Measurements from ENCODE around the gene AGPAT4. TPM values are rescaled to one million over a fixed set of nuclear protein-coding genes. Genes with fewer than 3 reads are reported as not detected.

The AGPAT4 gene
- total RNA-seq, 1 experiment from 2014 or later: 22.0 TPM

GRCh38 chr6:161279677-161280415 lies 6.0 kb upstream of the AGPAT4 start:
- Histone ChIP-seq H2BK120ac (ENCODE audit: low read depth, low read length, poor library complexity, severe bottlenecking) (no peak overlapping the region), H3K9me3 (ENCODE audit: control insufficient read depth, low read depth, low read length) (peaks cover 5% of the 10 kb centered on the region), H2AK5ac (ENCODE audit: insufficient read length, low read length) (no peak overlapping the region), H3T11ph (ENCODE audit: low read length) (no peak overlapping the region), H3K4me2 (ENCODE audit: insufficient read depth, insufficient read length, low read length) (no peak overlapping the region), H3K23me2 (ENCODE audit: insufficient read length, low read depth, low read length, poor library complexity, severe bottlenecking) (no peaks in the 10 kb centered on the region), H3K23ac (ENCODE audit: insufficient read length, low read depth, low read length) (no peak overlapping the region), H3K4me1 (ENCODE audit: insufficient read depth, low read length) (no peaks in the 10 kb centered on the region), H4K5ac (ENCODE audit: insufficient read length, low read depth, low read length) (no peak overlapping the region), H3K79me2 (ENCODE audit: insufficient read depth, low read length) (no peaks in the 10 kb centered on the region), H3K56ac (ENCODE audit: insufficient read length, low read depth, low read length) (no peak overlapping the region), H2BK12ac (ENCODE audit: insufficient read length, low read depth, low read length) (no peak overlapping the region), H3K18ac (ENCODE audit: insufficient read length, low read depth, low read length) (no peak overlapping the region), H2AFZ (ENCODE audit: low read length) (no peak overlapping the region), H3K27ac (ENCODE audit: insufficient read length, low read depth, low read length) (no peak overlapping the region), H2BK5ac (ENCODE audit: insufficient read length, low read length) (no peak overlapping the region), H3K9ac (ENCODE audit: extremely low read depth, insufficient read length, low read length) (no peak overlapping the region), H3K79me1 (ENCODE audit: insufficient read depth, low read depth, low read length, poor library complexity, severe bottlenecking) (no peaks in the 10 kb centered on the region), H2BK15ac (ENCODE audit: low read depth, low read length) (no peak overlapping the region), H4K20me1 (ENCODE audit: control insufficient read depth, insufficient read depth, insufficient read length) (no peaks in the 10 kb centered on the region), H3K4ac (ENCODE audit: low read depth, low read length) (no peak overlapping the region), H4K91ac (ENCODE audit: insufficient read length, low read depth, low read length) (no peak overlapping the region), H3K27me3 (ENCODE audit: insufficient read depth, low read length) (no peaks in the 10 kb centered on the region), H4K8ac (replicated peaks; ENCODE audit: insufficient read length, low read depth, low read length) (no peak overlapping the region), H2BK20ac (ENCODE audit: low read depth, low read length, poor library complexity, severe bottlenecking) (no peak overlapping the region), H3K14ac (ENCODE audit: insufficient read depth, low read length) (no peak overlapping the region)
- no peak for DNase-seq
- Mint-ChIP-seq H3K4me1 (peaks cover 3 to 6% of the 10 kb centered on the region in 2 experiments), H3K4me3 (no peak overlapping the region), H3K9me3 (peaks cover 12 to 17% of the 10 kb centered on the region in 2 experiments), H3K27me3 (ENCODE audit: low read depth) (peaks cover 5% of the 10 kb centered on the region), H3K36me3 (ENCODE audit: insufficient read depth in 1 of 3, low read depth in 3 of 3) (peaks cover 5 to 14% (median 8%) of the 10 kb centered on the region in 3 experiments; a peak in 6 of 7 replicates), H3K27ac (no peak overlapping the region)
- TF ChIP-seq, protein P1, sequence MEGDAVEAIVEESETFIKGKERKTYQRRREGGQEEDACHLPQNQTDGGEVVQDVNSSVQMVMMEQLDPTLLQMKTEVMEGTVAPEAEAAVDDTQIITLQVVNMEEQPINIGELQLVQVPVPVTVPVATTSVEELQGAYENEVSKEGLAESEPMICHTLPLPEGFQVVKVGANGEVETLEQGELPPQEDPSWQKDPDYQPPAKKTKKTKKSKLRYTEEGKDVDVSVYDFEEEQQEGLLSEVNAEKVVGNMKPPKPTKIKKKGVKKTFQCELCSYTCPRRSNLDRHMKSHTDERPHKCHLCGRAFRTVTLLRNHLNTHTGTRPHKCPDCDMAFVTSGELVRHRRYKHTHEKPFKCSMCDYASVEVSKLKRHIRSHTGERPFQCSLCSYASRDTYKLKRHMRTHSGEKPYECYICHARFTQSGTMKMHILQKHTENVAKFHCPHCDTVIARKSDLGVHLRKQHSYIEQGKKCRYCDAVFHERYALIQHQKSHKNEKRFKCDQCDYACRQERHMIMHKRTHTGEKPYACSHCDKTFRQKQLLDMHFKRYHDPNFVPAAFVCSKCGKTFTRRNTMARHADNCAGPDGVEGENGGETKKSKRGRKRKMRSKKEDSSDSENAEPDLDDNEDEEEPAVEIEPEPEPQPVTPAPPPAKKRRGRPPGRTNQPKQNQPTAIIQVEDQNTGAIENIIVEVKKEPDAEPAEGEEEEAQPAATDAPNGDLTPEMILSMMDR (conservative IDR thresholded peaks at IDR 0.05): no peak
- no CpG with 5 or more reads among the region's 7 CpGs for WGBS (ENCODE audit: extremely low coverage, insufficient read length, low lambda C conversion rate)
